ENCODE data around the gene LRP1.

Gene LRP1

GRCh38 chr12:57127726-57128518 is at the start of gene LRP1:
Gene LRP1, plus strand, starts transcription at chr12:57128483. Its CDS starts 482 bp downstream, at chr12:57128965.
- peak; percentile 86 for DNase-seq

- peak; percentile 99 for DNase-seq
Measured at GRCh38 chr12:57078519-57079404, 49.5 kb upstream of the LRP1 start, which contains the start of gene NEMP1. Gene NEMP1, minus strand, starts transcription at chr12:57078791. Its CDS starts 46 bp downstream, at chr12:57078745.

GRCh38 chr12:57079821-57080220 is 48.5 kb upstream of the LRP1 start:
- DNase-seq = no peak

- no peak for DNase-seq
Measured at GRCh38 chr12:57080855-57081254, 47.4 kb upstream of the LRP1 start.

GRCh38 chr12:57085999-57086492 is 42.2 kb upstream of the LRP1 start:
- no peak for DNase-seq

- no peak for DNase-seq
Measured at GRCh38 chr12:57086493-57087009, 41.7 kb upstream of the LRP1 start.

- no peak for DNase-seq
Measured at GRCh38 chr12:57087010-57087690, 41.1 kb upstream of the LRP1 start.

GRCh38 chr12:57087691-57088353 is 40.5 kb upstream of the LRP1 start:
- DNase-seq = no peak

GRCh38 chr12:57088354-57089270 is 39.7 kb upstream of the LRP1 start, which contains the start of gene NAB2:
Gene NAB2, plus strand, starts transcription at chr12:57089114. Its CDS starts 158 bp downstream, at chr12:57089272.
- DNase-seq = peak; percentile 66

- no peak for DNase-seq
Measured at GRCh38 chr12:57089271-57090245, 38.7 kb upstream of the LRP1 start.

- no peak for DNase-seq
Measured at GRCh38 chr12:57090490-57090889, 37.8 kb upstream of the LRP1 start.

GRCh38 chr12:57090924-57091637 is 37.2 kb upstream of the LRP1 start:
- DNase-seq = no peak

GRCh38 chr12:57091638-57092528 is 36.4 kb upstream of the LRP1 start:
- DNase-seq = no peak

- no peak for DNase-seq
Measured at GRCh38 chr12:57092529-57092862, 35.8 kb upstream of the LRP1 start.

GRCh38 chr12:57092876-57093414 is 35.3 kb upstream of the LRP1 start:
- no peak for DNase-seq

GRCh38 chr12:57093415-57094207 is 34.7 kb upstream of the LRP1 start:
- no peak for DNase-seq

All from NCI-H2107 (cell line).